T-cell (primary cell): Measurements from ENCODE around the gene MYBL2. TPM values are rescaled to one million over a fixed set of nuclear protein-coding genes. Genes with fewer than 3 reads are reported as not detected.

Experiments used
- total RNA-seq, 35 experiments: library from RNA in 6 of 35; stranded (reverse) in 6 of 35; fragments of 120-200 nt in 1 of 35; gene quantifications; one replicate each; pipeline versions ENCODE4 v1.2.1 to v1.2.4 and lab custom pipeline; 2013 to 2026

The MYBL2 gene
- total RNA-seq, 5 donors from 2014 or later (not counting 1 experiment from before 2014, with no cell fraction given), result 1.2 to 3.0 (median 1.4) TPM

Other genes starting within 250 kb of the MYBL2 start
- 100 to 1,000 TPM; 154 to 277 (median 174) TPM for gene SRSF6, start 209.2 kb upstream of the MYBL2 start, total RNA-seq
- gene L3MBTL1, start 159.4 kb upstream of the MYBL2 start, total RNA-seq, result 10 to 100 TPM; 15.5 to 20.1 (median 16.1) TPM
- 1 to 10 TPM in 4 of 5 donors, under 1 TPM in 1; 0.73 to 2.0 (median 1.4) TPM for gene SGK2, start 108.1 kb upstream of the MYBL2 start, total RNA-seq
- 10 to 100 TPM; 11.4 to 16.0 (median 13.9) TPM for gene IFT52, start 76.2 kb upstream of the MYBL2 start, total RNA-seq
- gene GTSF1L, start 59.9 kb downstream of the MYBL2 start, total RNA-seq, result under 1 TPM in 3 of 5 donors, not detected in 2; 0.30 to 0.63 (median 0.53) TPM
- gene TOX2, start 247.7 kb downstream of the MYBL2 start, total RNA-seq, result 1 to 10 TPM in 4 of 5 donors, under 1 TPM in 1; 0.38 to 3.0 (median 1.6) TPM